ENCODE results near the gene STXBP2.

Gene STXBP2

DNA sequence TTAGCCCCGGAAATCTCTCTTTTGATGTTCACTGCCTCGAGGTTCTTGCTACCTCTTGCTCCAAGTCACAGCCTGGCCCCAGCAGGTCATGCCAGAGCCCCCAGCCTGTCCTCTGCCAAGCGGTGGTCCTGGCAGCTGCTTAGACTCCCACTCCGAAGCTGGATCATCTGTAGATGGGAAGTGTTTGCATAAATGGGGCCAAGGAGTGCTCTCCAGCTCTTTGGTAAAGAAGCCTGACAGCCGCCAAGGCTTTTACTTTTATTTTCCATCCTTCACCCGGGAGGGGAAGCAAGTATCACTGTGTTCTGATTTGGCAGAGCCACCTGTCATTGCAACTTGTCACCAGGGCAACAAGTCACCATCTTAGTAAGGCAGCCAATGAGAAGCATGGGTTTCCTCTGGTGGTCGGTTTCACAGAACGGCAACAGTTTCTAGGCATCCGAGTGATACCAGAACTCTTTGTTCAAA lies 21.3 kb downstream of the STXBP2 start:
- no peak overlapping the region for H3K4me3 ChIP-seq (ENCODE audit: low read depth, low read length)
- no peak overlapping the region for H3K27ac ChIP-seq (ENCODE audit: low read depth, low read length)
- H3K4me1 ChIP-seq (ENCODE audit: control insufficient read depth, insufficient read depth, low read length) = no peaks in the 10 kb centered on the region

DNA sequence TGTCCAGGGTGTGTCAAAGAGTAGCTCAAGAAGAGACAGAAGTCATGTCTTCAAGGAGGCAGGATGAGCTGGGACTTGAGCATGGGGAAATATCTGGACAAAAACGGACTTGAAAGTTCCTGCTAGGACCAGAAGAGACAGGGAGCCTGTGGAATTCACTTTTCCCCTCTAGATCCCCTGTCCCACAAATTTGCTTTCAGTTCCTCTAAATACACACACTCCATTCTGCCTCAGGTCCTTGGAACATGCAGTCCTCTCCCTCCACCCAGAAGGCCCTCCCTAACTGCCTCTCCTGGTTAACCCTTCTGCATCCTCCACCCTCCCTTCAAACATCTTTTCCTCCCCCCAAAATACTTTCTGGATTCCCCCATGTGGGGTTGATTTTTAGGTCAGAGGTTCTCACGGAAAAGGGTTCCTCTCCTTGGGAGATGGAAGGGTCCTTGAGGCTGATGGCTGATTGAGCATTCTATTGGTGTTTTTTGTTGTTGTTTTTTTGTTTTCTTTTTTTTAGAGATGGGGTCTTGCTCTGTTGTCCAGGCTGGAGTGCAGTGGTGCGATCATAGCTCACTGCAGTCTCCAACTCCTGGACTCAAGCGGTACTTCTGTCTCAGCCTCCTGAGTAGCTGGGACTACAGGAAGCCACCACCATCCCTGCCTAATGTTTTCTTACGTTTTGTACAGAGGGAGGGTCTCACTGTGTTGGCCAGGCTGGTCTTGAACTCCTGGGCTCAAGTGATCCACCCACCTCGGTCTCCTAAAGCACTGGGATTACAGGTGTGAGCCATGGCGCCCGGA lies 25.0 kb downstream of the STXBP2 start:
- no peak overlapping the region for H3K4me3 ChIP-seq (ENCODE audit: low read depth, low read length)

More for the DNA sequence above, 21.3 kb downstream of the STXBP2 start:
- H3K36me3 ChIP-seq (ENCODE audit: control insufficient read depth, insufficient read depth, low read length) = no peaks in the 10 kb centered on the region
- no peaks in the 10 kb centered on the region for H3K9me3 ChIP-seq (ENCODE audit: control insufficient read depth, insufficient read depth, low read depth, low read length)
- H3K9ac ChIP-seq (ENCODE audit: low read length) = no peak overlapping the region
- H3K27me3 ChIP-seq (ENCODE audit: control insufficient read depth, insufficient read depth, low read length) = peaks cover 25% of the 10 kb centered on the region

DNA sequence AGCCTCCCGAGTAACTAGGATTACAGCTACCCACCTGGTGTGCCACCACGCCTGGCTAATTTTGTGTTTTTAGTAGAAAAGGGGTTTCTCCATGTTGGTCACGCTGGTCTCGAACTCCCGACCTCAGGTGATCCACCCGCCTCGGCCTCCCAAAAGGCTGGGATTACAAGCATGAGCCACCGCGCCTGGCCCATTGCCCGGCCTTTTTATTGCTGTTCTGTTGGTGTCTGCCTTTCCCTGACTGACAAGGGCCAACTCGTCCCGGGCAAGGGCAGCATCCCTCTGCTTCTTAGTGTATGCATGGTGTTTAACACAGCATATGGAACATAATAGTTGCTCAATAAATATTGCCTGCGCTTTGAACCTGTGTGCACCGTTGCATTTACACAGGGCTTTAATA lies 25.7 kb downstream of the STXBP2 start:
- Histone ChIP-seq H3K4me3 (ENCODE audit: low read depth, low read length) (no peak overlapping the region), H3K27me3 (ENCODE audit: control insufficient read depth, insufficient read depth, low read length) (peaks cover 31% of the 10 kb centered on the region; the same call in 1 of the 2 replicates), H3K9ac (ENCODE audit: low read length) (no peak overlapping the region), H3K27ac (ENCODE audit: low read depth, low read length) (no peak overlapping the region), H3K36me3 (ENCODE audit: control insufficient read depth, insufficient read depth, low read length) (no peaks in the 10 kb centered on the region), H3K4me1 (ENCODE audit: control insufficient read depth, insufficient read depth, low read length) (no peaks in the 10 kb centered on the region), H3K9me3 (ENCODE audit: control insufficient read depth, insufficient read depth, low read depth, low read length) (no peaks in the 10 kb centered on the region)

More for the DNA sequence above, 25.0 kb downstream of the STXBP2 start:
- Histone ChIP-seq H3K27me3 (ENCODE audit: control insufficient read depth, insufficient read depth, low read length) (peaks cover 29% of the 10 kb centered on the region; the same call in 1 of the 2 replicates), H3K27ac (ENCODE audit: low read depth, low read length) (no peak overlapping the region), H3K9me3 (ENCODE audit: control insufficient read depth, insufficient read depth, low read depth, low read length) (no peaks in the 10 kb centered on the region), H3K4me1 (ENCODE audit: control insufficient read depth, insufficient read depth, low read length) (no peaks in the 10 kb centered on the region), H3K36me3 (ENCODE audit: control insufficient read depth, insufficient read depth, low read length) (no peaks in the 10 kb centered on the region), H3K9ac (ENCODE audit: low read length) (no peak overlapping the region)

DNA sequence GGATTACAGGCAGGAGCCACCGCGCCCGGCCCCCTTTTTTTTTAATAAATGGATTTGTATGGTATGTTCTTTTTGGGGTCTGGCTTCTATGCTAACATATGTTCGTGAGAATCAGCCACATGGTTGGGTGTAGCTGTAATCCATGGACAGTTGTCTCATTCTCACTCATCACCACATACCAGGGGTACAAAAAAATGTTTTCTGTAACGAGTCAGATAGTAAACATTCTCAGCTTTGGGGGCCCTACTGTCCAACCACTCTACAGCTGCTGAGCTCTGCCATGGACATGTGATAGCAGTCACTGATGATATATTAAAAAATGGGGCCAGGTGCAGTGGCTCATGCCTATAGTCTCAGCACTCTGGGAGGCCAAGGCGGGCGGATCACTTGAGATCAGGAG lies 26.8 kb downstream of the STXBP2 start:
- Histone ChIP-seq H3K36me3 (ENCODE audit: control insufficient read depth, insufficient read depth, low read length) (no peaks in the 10 kb centered on the region), H3K9me3 (ENCODE audit: control insufficient read depth, insufficient read depth, low read depth, low read length) (no peaks in the 10 kb centered on the region), H3K4me3 (ENCODE audit: low read depth, low read length) (no peak overlapping the region), H3K27me3 (ENCODE audit: control insufficient read depth, insufficient read depth, low read length) (peaks cover 32% of the 10 kb centered on the region), H3K9ac (ENCODE audit: low read length) (no peak overlapping the region), H3K27ac (ENCODE audit: low read depth, low read length) (no peak overlapping the region), H3K4me1 (ENCODE audit: control insufficient read depth, insufficient read depth, low read length) (no peaks in the 10 kb centered on the region)

DNA sequence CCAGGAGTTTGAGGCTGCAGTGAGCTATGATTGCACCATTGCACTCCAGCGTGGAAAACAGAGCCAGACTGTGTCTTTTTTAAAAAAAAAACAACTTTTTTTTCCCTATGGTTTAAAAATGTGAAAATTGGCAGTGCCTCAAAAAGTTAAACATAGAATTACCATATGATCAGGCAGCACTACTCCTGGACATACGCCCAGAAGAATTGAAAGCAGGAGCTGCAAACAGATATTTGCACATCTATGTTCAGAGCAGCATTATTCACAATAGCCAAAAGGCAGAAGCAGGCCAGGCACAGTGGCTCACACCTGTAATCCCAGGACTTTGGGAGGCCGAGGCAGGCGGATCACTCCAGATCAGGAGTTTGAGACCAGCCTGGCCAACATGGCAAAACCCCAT lies 28.2 kb downstream of the STXBP2 start:
- no peak overlapping the region for H3K27ac ChIP-seq (ENCODE audit: low read depth, low read length)

DNA sequence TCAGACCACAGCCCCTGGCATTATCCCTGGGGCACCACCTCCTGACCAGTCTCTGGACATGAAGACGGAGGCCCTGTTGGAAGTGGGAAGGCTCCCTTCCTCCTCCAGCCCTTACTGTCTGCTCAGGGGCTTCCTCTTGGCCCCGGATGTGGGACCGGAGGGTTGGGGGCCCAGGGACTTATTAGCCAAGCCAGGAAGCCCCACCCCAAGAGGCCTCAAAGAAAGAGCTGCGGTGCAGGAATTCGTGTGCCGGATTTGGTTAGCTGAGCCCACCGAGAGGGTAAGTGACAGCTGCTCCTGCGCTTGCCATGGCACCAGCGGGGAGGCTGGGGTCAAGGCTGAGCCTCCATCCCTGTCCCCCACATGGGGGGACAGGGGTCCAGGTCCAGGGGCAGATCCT lies 31.9 kb downstream of the STXBP2 start, which contains the start of gene RETN:
TSS of gene RETN (plus strand) at position 208 of the 400 bp plus-strand sequence. CDS start 278 bp downstream, outside the sequence.
- Histone ChIP-seq H3K9ac (ENCODE audit: low read length) (no peak within 1 kb of the TSS), H3K9me3 (ENCODE audit: control insufficient read depth, insufficient read depth, low read depth, low read length) (no peaks in the 10 kb centered on the region), H3K27me3 (ENCODE audit: control insufficient read depth, insufficient read depth, low read length) (peaks cover 70% of the 10 kb centered on the region), H3K4me1 (ENCODE audit: control insufficient read depth, insufficient read depth, low read length) (peaks cover 7% of the 10 kb centered on the region; the same call in 1 of the 2 replicates), H3K36me3 (ENCODE audit: control insufficient read depth, insufficient read depth, low read length) (no peaks in the 10 kb centered on the region), H3K27ac (ENCODE audit: low read depth, low read length) (no peak within 1 kb of the TSS), H3K4me3 (ENCODE audit: low read depth, low read length) (peak within 1 kb of the TSS; percentile 39)

More for the DNA sequence above, 28.2 kb downstream of the STXBP2 start:
- no peak overlapping the region for H3K4me3 ChIP-seq (ENCODE audit: low read depth, low read length)
- H3K36me3 ChIP-seq (ENCODE audit: control insufficient read depth, insufficient read depth, low read length) = no peaks in the 10 kb centered on the region
- no peak overlapping the region for H3K9ac ChIP-seq (ENCODE audit: low read length)
- peaks cover 3% of the 10 kb centered on the region; the same call in 1 of the 2 replicates for H3K4me1 ChIP-seq (ENCODE audit: control insufficient read depth, insufficient read depth, low read length)
- no peaks in the 10 kb centered on the region for H3K9me3 ChIP-seq (ENCODE audit: control insufficient read depth, insufficient read depth, low read depth, low read length)
- H3K27me3 ChIP-seq (ENCODE audit: control insufficient read depth, insufficient read depth, low read length) = peaks cover 43% of the 10 kb centered on the region

DNA sequence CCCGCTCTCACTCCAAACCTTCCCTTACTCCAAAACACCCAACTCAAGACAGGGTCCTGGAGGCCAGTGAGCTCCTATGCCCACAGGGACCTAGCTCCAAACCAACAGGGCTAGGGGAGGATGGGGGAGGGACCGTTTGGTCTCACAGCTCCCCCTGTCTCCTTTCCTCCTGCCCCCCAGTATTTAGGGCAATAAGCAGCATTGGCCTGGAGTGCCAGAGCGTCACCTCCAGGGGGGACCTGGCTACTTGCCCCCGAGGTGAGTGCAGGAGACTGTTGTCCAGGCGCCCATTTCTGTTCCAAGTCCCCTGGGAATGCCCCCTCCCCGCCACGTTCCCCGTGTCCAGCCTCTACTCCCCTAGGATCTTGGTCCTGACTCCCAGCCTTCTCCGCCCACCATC lies 32.7 kb downstream of the STXBP2 start:
- Histone ChIP-seq H3K9me3 (ENCODE audit: control insufficient read depth, insufficient read depth, low read depth, low read length) (no peaks in the 10 kb centered on the region), H3K36me3 (ENCODE audit: control insufficient read depth, insufficient read depth, low read length) (no peaks in the 10 kb centered on the region), H3K9ac (ENCODE audit: low read length) (no peak overlapping the region), H3K4me1 (ENCODE audit: control insufficient read depth, insufficient read depth, low read length) (peaks cover 7% of the 10 kb centered on the region; the same call in 1 of the 2 replicates), H3K27ac (ENCODE audit: low read depth, low read length) (no peak overlapping the region), H3K27me3 (ENCODE audit: control insufficient read depth, insufficient read depth, low read length) (peaks cover 75% of the 10 kb centered on the region), H3K4me3 (ENCODE audit: low read depth, low read length) (peak overlapping the region; percentile 39)

DNA sequence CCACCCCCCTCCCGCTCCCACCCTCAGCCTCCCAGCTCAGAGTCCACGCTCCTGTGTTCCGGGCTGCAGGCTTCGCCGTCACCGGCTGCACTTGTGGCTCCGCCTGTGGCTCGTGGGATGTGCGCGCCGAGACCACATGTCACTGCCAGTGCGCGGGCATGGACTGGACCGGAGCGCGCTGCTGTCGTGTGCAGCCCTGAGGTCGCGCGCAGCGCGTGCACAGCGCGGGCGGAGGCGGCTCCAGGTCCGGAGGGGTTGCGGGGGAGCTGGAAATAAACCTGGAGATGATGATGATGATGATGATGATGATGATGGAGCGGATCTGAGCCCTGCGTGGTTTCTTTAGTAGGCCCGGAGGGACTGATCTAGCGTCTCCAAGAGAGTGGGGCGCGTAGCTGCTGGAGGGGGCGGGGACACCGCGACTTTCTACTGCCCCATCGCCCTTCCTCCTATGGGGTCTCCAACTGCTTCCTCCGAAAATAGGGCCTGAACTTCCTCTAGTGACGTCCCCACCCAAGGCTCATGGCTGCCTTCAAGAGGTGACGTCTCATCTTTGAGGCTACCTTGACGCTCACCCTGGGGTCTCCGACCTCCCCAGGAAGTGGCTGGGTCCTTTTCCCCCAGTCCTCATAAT lies 33.4 kb downstream of the STXBP2 start:
- peaks cover 75% of the 10 kb centered on the region for H3K27me3 ChIP-seq (ENCODE audit: control insufficient read depth, insufficient read depth, low read length)
- H3K4me1 ChIP-seq (ENCODE audit: control insufficient read depth, insufficient read depth, low read length) = peaks cover 7% of the 10 kb centered on the region; the same call in 1 of the 2 replicates
- no peak overlapping the region for H3K9ac ChIP-seq (ENCODE audit: low read length)
- no peaks in the 10 kb centered on the region for H3K36me3 ChIP-seq (ENCODE audit: control insufficient read depth, insufficient read depth, low read length)
- H3K4me3 ChIP-seq (ENCODE audit: low read depth, low read length) = peak overlapping the region; percentile 55
- no peaks in the 10 kb centered on the region for H3K9me3 ChIP-seq (ENCODE audit: control insufficient read depth, insufficient read depth, low read depth, low read length)
- H3K27ac ChIP-seq (ENCODE audit: low read depth, low read length) = no peak overlapping the region

DNA sequence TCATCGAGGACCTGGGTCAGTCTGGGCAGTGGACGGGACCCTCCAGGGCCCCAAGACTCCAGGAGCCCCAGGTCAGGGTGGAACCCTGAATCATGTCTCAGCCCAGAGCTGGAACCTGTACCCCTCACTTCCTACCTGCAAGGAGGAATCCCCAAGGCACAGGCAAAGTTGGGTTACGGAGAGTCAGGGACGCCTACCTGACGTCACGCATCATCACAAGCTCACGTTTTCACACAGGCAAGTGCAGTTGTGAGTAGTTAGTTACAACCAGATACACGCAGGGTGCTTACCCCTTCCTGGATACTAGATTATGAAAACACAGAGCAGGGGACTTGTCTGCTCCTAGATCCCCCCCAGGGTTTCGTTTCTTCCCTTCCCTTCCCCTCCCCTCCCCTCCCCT lies 33.9 kb downstream of the STXBP2 start:
- Histone ChIP-seq H3K9me3 (ENCODE audit: control insufficient read depth, insufficient read depth, low read depth, low read length) (no peaks in the 10 kb centered on the region), H3K4me1 (ENCODE audit: control insufficient read depth, insufficient read depth, low read length) (peaks cover 7% of the 10 kb centered on the region; the same call in 1 of the 2 replicates), H3K27ac (ENCODE audit: low read depth, low read length) (no peak overlapping the region), H3K36me3 (ENCODE audit: control insufficient read depth, insufficient read depth, low read length) (no peaks in the 10 kb centered on the region), H3K27me3 (ENCODE audit: control insufficient read depth, insufficient read depth, low read length) (peaks cover 76% of the 10 kb centered on the region), H3K9ac (ENCODE audit: low read length) (no peak overlapping the region), H3K4me3 (ENCODE audit: low read depth, low read length) (peak overlapping the region; percentile 55)

DNA sequence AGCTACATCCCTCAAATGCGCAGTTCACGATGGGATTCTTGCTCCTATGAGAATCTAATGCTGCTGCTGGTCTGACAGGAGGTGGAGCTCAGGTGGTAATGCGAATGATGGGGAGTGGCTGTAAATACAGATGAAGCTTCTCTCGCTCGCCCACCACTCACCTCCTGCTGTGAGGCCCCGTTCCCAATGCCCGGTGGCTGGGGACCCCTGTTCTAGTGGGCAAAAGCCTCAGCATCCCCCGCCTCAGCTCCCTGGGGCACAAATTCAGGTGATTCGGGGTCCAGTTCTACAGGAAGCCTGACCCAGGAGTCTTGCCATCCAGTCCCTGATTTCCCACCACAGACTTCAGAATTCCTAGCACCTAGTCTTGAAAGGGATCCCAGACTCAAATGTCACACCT lies 35.6 kb downstream of the STXBP2 start:
- H3K27me3 ChIP-seq (ENCODE audit: control insufficient read depth, insufficient read depth, low read length) = peaks cover 87% of the 10 kb centered on the region
- peaks cover 8% of the 10 kb centered on the region; the same call in 1 of the 2 replicates for H3K4me1 ChIP-seq (ENCODE audit: control insufficient read depth, insufficient read depth, low read length)
- H3K4me3 ChIP-seq (ENCODE audit: low read depth, low read length) = no peak overlapping the region
- H3K9me3 ChIP-seq (ENCODE audit: control insufficient read depth, insufficient read depth, low read depth, low read length) = no peaks in the 10 kb centered on the region
- no peaks in the 10 kb centered on the region for H3K36me3 ChIP-seq (ENCODE audit: control insufficient read depth, insufficient read depth, low read length)
- no peak overlapping the region for H3K9ac ChIP-seq (ENCODE audit: low read length)
- no peak overlapping the region for H3K27ac ChIP-seq (ENCODE audit: low read depth, low read length)
